HG02852 (cell line): Measurements from ENCODE around the gene UBE2M.
"Not testable (repeated sequence)": the region's sequence is repeated elsewhere in the genome, so short reads cannot be mapped to it uniquely, and the experiment has no call there.

ENCODE experiments used
- ATAC-seq: cut with Tn5 transposase; IDR thresholded peaks from one replicate; pipeline ENCODE4 v1.9.1; 2021; ENCODE audit warnings: mild to moderate bottlenecking, moderate library complexity; ENCODE audit not compliant: unreplicated experiment

The UBE2M gene

DNA sequence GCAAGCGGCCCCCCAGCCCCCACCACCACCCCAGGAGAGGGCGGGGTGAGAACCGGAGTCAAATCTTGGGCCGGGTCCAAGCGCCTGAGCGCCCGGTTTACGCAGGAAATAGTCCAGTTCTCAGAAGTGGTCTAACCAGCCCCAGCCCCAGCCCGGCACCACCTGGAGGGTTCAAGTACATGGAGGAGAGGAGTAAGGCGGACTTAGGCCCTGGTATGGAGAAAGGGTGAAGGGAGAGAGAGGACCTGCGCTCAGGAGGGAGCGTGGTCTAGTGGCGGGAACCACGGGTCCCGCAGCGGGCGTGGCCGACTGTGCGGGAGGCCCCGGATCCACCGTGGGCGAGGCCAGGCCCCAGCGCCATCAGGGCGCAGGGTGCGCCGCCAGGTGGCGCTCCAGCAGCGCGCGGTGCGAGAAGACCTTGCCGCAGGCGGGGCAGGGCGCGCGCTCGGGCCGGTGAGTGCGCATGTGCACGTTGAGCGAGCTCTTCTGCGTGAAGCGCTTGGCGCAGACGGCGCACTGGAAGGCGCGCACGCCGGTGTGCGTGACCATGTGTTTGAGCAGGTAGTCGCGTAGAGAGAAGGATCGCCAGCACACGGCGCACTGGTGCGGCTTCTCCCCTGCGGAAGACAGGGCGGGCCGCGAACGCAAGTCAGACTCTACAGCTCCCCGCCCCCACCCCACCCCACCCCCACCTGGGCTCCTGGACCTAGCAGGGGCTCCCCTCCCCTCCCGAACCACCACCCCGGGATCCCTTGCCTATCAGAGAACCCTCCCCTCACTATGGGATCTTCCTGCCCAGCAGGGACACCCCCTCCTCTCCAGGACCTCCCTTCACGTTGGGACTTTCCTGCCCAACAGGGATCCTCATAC, 44.5 kb downstream of the UBE2M start:
- peak; percentile 68 for ATAC-seq

DNA sequence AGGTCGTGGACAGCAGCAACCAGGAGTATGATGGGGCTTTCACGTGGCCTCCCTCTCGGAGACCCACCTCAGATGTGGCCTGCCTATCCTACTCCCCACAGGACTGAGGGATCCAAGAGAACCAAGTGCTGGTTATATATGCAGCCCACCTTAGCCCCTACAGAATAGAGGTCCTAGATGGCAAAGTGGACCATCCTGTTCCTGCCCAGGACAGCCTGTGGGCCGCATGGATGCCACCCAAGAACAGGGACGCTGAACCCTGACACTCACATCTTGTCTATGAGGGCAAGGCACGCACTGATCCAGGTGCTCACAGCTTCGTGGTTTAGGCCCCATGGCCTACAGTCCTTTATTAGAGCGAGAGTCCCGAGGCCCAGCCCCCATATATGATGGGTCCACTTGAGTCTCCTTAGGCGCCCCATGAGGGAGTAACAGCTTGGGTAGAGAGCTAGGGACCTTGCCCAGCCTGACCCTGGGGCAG, 45.2 kb downstream of the UBE2M start:
- no peak for ATAC-seq

DNA sequence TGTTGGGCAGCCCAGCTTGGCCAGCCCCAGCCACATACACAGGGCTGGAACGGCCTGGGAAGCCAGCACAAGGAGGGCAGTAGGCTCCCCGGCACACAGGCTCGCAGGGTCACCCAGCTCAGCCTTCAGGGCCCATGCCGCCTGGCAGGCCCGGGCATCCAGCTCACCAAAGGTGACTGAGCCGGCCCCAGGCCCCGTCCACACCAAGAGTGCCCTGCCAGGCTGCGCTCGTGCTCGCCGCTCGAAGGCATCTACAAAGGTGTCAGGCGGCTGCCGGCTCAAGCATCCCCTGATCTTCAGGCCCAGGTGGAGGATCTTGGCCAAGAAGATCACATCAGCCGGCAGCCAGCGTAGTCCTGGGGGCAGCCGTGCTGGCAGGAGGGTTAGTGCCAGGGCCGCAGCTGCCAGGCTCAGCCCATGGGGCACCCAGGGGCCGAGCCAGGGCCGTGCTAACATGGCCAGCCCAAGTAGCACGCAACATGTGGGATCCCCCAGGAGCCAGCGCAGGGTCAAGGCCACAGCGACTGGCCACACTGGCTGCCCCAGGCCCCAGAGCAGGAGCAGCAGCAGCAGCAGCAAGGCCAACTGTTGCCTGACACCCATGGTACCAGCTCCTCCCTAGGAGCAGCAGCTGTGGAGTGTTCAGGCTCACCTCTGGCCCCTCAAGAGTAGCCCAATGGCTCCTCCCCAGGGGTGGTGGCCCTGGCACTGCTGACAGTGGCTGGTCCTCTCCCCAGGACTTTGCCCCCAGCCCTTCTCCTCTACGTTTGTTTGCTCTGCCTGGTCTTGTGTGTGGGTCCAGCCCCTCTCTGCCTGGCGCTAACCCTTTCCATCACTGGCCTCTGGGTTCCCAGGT, 46.8 kb downstream of the UBE2M start, which contains the start of gene SLC27A5:
TSS of gene SLC27A5 (minus strand) at position 640 of the 856 bp plus-strand sequence. CDS start at position 603, 37 bp downstream.
- ATAC-seq, result no peak

DNA sequence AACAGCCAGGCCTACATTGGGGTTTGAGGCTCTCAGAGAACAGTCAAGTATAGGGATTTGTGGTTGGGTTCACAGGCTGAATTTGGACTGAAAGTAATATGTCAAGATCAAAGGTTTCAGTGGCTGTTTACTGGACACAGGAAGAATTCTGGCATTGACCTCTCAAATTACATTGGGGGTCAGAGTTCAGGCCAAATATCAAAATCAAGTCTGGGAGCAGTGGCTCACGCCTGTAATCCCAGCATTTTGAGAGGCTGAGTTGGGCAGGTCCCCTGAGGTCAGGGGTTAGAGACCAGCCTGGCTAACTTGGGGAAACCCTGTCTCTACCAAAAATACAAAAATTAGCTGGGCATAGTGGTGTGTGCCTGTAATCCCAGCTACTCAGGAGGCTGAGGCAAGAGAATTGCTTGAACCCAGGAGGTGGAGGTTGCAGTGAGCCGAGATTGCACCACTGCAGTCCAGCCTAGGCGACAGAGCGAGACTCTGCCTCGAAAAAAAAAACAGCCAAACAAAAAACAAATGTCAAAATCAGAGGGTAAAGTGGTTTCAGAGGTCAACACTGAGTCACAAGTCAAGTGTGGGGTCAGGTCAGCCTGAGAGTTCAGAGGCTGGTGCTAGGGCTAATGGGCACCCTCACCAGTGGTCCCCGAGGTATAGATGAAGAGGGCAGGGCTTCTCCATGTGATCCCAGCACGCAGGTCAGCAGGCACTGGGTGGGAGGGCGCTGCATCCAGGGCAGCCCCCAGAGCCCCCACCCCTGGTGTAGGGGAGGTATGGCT, 48.1 kb downstream of the UBE2M start:
- no peak for ATAC-seq

DNA sequence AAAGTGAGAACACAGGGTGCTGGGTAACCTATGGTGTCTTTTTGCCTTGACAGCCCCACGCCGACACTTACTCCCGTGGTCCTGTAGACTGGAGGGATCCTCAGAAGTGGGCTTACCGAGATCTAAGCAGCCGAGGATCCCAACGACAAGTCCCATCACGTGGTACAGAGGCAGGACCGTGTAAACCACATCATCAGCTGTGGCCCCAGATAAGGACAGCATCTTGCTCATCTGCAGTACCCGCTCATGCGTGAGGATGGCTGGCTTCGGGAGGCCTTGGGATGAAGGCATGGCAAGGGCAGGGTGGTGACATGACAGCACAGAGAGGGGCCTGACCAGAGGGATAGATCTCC, 48.7 kb downstream of the UBE2M start:
- no peak for ATAC-seq

DNA sequence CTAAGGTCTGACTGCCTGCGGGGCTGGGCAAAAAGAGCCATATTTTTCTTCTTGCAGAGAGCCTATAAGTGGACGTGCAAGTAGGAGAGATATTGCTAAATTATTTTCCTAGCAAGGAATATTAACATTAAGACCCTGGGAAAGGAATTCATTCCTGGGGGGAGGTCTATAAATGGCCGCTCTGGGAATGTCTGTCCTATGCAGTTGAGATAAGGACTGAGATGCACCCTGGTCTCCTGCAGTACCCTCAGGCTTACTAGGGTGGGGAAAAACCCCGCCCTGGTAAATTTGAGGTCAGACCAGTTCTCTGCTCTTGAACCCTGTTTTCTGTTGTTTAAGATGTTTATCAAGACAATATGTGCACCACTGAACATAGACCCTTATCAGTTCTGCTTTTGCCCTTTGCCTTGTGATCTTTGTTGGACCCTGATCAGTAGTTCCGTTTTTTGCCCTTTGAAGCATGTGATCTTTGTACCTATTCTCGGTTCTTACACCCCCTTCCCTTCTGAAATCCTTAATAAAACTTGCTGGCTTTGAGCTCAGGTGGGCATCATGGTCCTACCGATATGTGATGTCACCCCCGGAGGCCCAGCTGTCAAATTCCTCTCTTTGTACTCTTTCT, 50.7 kb downstream of the UBE2M start:
- not testable (repeated sequence) for ATAC-seq
